A549 (cell line): ENCODE measurements around the gene WEE2.

Experiments used
- BHLHE40 ChIP-seq: IDR thresholded peaks from 2 replicates; pipeline ENCODE4 v1.6.1; 2012; ENCODE audit warnings: low read depth, low read length, inconsistent platforms
- CBX2 ChIP-seq: fragments of 200-600 bp; sonication (generic); IDR thresholded peaks from 2 replicates; pipeline ENCODE4 v1.6.1; 2016; ENCODE audit warnings: low read depth, mild to moderate bottlenecking, borderline replicate concordance
- CEBPB ChIP-seq, 2 experiments: fragments of >200 bp in 1 of 2; sonication (Bioruptor Twin) in 1 of 2; formaldehyde crosslinking in 1 of 2; IDR thresholded peaks; 2 replicates each; pipeline ENCODE4 v1.6.1; 2012 to 2016
- CHD2 ChIP-seq: fragments of 150-350 bp; IDR thresholded peaks from 2 replicates; pipeline ENCODE4 v1.6.1; 2014; ENCODE audit warnings: low read length; ENCODE audit not compliant: partially characterized antibody
- CTCF ChIP-seq: fragments of >200 bp; sonication (Bioruptor Twin); formaldehyde crosslinking; IDR thresholded peaks from 3 replicates; pipeline ENCODE4 v1.5.1; 2016
- ELK1 ChIP-seq: fragments of 150-350 bp; IDR thresholded peaks from 2 replicates; pipeline ENCODE4 v1.6.1; 2014; ENCODE audit warnings: low read depth, mild to moderate bottlenecking, low read length
- EP300 ChIP-seq, 2 experiments: fragments of >200 bp; sonication (Bioruptor Twin); formaldehyde crosslinking; IDR thresholded peaks; 2 replicates in 1 of 2; 3 replicates in 1 of 2; pipeline ENCODE4 v1.6.1; 2016 to 2017
- KDM5A ChIP-seq: fragments of 200-600 bp; sonication (generic); IDR thresholded peaks from 2 replicates; pipeline ENCODE4 v1.6.1; 2016; ENCODE audit warnings: antibody characterized with exemption, mild to moderate bottlenecking
- MAX ChIP-seq: IDR thresholded peaks from 2 replicates; pipeline ENCODE4 v1.6.1; 2012
- NPAS2 ChIP-seq: fragments of 250-450 bp; sonication (Bioruptor Pico); IDR thresholded peaks from 2 replicates; pipeline ENCODE4 v1.8.0; 2022; ENCODE audit warnings: mild to moderate bottlenecking, moderate library complexity, borderline replicate concordance
- POLR2A ChIP-seq: IDR thresholded peaks from 2 replicates; pipeline ENCODE4 v1.6.1; 2012; ENCODE audit warnings: mild to moderate bottlenecking, low read length
- POLR2AphosphoS2 ChIP-seq: conservative IDR thresholded peaks from 2 replicates; pipeline ENCODE4 v1.6.1; 2012; ENCODE audit warnings: low read length, improper control_type of control experiment, inconsistent platforms
- SREBF2 ChIP-seq: fragments of 450-650 bp; IDR thresholded peaks from 2 replicates; pipeline ENCODE4 v1.6.1; 2014; ENCODE audit warnings: mild to moderate bottlenecking, moderate library complexity

- TF ChIP-seq EP300 (IDR thresholded peaks at IDR 0.05) (no peak), CTCF (no peak), MAX (no peak), BHLHE40 (no peak), SREBF2 (no peak), ELK1 (no peak), NPAS2 (CRISPR knock-in tag) (no peak), KDM5A (no peak), POLR2A (no peak), CEBPB (IDR thresholded peaks at IDR 0.05) (no peak), CHD2 (no peak), POLR2AphosphoS2 (no peak), CBX2 (no peak)
Observed at GRCh38 chr7:141688043-141688442, 20.1 kb upstream of the WEE2 start.
